ENCODE measurements around the gene NUTM1. TPM values are rescaled to one million over a fixed set of nuclear protein-coding genes. Genes with fewer than 3 reads are reported as not detected.

The NUTM1 gene, protein sequence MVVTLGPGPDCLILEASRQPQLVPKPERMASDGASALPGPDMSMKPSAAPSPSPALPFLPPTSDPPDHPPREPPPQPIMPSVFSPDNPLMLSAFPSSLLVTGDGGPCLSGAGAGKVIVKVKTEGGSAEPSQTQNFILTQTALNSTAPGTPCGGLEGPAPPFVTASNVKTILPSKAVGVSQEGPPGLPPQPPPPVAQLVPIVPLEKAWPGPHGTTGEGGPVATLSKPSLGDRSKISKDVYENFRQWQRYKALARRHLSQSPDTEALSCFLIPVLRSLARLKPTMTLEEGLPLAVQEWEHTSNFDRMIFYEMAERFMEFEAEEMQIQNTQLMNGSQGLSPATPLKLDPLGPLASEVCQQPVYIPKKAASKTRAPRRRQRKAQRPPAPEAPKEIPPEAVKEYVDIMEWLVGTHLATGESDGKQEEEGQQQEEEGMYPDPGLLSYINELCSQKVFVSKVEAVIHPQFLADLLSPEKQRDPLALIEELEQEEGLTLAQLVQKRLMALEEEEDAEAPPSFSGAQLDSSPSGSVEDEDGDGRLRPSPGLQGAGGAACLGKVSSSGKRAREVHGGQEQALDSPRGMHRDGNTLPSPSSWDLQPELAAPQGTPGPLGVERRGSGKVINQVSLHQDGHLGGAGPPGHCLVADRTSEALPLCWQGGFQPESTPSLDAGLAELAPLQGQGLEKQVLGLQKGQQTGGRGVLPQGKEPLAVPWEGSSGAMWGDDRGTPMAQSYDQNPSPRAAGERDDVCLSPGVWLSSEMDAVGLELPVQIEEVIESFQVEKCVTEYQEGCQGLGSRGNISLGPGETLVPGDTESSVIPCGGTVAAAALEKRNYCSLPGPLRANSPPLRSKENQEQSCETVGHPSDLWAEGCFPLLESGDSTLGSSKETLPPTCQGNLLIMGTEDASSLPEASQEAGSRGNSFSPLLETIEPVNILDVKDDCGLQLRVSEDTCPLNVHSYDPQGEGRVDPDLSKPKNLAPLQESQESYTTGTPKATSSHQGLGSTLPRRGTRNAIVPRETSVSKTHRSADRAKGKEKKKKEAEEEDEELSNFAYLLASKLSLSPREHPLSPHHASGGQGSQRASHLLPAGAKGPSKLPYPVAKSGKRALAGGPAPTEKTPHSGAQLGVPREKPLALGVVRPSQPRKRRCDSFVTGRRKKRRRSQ
- polyA plus RNA-seq = not detected

DNA sequence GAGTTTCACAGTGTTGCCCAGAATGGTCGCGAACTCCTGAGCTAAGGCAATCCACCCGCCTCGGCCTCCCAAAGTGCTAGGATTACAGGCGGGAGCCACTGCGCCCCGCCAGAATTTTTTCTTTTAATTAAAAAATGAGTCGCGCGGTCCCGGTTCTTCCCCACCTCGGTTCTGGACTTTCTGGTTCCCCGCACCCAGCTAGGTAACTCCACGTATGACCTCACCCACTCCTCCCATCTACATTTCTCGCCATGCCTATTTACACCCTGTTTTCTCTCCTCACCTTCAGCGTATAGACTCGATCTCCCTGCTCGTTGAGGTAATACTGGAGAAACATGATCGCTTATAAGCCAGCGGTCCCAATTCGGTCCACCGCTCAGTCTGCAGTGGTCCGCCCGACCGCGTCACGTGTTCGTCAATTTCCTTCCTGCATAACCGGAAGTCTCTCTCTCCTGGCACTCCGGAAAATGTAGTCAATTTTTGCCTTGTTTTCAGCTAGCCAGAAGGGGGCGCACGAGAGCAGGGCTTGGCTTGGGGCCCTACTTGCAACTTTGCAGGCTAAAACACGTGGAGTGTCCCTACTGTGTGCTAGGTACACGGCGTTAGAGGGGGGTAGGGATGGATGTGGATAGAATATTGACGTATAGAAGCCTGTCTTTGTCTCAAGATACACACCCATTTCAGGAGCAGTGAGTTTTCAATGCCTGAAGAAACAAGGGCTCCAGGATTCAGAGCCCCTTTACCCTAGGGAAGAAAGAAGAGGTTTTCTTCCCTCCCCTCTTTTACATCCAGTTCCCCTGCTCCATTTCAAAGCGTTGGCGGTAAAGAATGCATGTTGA, at the start of gene NUTM1, which contains the start of gene NOP10:
Gene NUTM1 (plus strand): TSS at position 579 of the 839 bp plus-strand sequence. CDS start 382 bp downstream, outside the sequence.
Gene NOP10 (minus strand): TSS at position 400 of the 839 bp plus-strand sequence. CDS start 63 bp downstream, at position 337.
- peak within 1 kb of the TSS; percentile 91 to 99 for H3K27ac ChIP-seq (ENCODE audit: low read depth in 2 of 2, low read length in 1 of 2)
- H3K36me3 ChIP-seq (ENCODE audit: control insufficient read depth in 2 of 2, insufficient read depth in 2 of 2, low read length in 1 of 2) = peaks cover 0 to 3% of the 10 kb centered on the region in 2 donors
- no peaks in the 10 kb centered on the region for H3K27me3 ChIP-seq (ENCODE audit: control insufficient read depth in 1 of 2, insufficient read depth in 2 of 2, low read length in 2 of 2)
- peak within 1 kb of the TSS; percentile 68 to 78 for H3K4me3 ChIP-seq (ENCODE audit: low read depth in 1 of 2, low read length in 2 of 2)
- no peaks in the 10 kb centered on the region for H3K9me3 ChIP-seq (ENCODE audit: control insufficient read depth in 2 of 2, insufficient read depth in 1 of 2, low read depth in 1 of 2, low read length in 1 of 2)
- WGBS, 2 donors = 1 to 2% methylated on average over 38 of the region's 38 CpGs
- H3K4me1 ChIP-seq (ENCODE audit: control insufficient read depth in 2 of 2, insufficient read depth in 2 of 2, low read length in 1 of 2) = peaks cover 0 to 3% of the 10 kb centered on the region in 2 donors

DNA sequence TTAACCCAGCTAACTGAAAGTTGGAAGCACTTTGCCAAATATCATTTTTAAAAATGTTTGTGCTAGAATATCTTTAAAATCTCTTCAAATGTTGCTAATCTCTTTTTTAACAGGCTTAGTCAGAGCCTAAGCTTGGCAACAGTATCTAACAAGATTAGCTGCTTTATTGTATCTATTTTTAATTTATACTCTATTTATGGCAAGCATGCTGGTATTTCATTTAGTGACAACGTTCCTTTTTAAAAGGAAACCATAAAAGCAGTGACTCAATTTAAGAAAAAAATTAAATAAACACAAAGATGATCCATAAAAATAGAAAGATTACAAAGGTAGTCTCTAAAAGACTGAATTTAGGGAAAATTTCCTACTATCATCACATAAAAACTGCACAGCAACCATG, 46.1 kb upstream of the NUTM1 start:
- no peaks in the 10 kb centered on the region for H3K4me1 ChIP-seq (ENCODE audit: control insufficient read depth in 2 of 2, insufficient read depth in 2 of 2, low read length in 1 of 2)
- no peaks in the 10 kb centered on the region for H3K27me3 ChIP-seq (ENCODE audit: control insufficient read depth in 1 of 2, insufficient read depth in 2 of 2, low read length in 2 of 2)
- H3K27ac ChIP-seq (ENCODE audit: low read depth in 2 of 2, low read length in 1 of 2) = no peak overlapping the region
- 6 to 10% methylated on average over 1 of the region's 1 CpG for WGBS, 2 donors
- H3K4me3 ChIP-seq (ENCODE audit: low read depth in 1 of 2, low read length in 2 of 2) = no peak overlapping the region
- peaks cover 0 to 4% of the 10 kb centered on the region in 2 donors for H3K9me3 ChIP-seq (ENCODE audit: control insufficient read depth in 2 of 2, insufficient read depth in 1 of 2, low read depth in 1 of 2, low read length in 1 of 2)
- peaks cover 0 to 6% of the 10 kb centered on the region in 2 donors for H3K36me3 ChIP-seq (ENCODE audit: control insufficient read depth in 2 of 2, insufficient read depth in 2 of 2, low read length in 1 of 2)

DNA sequence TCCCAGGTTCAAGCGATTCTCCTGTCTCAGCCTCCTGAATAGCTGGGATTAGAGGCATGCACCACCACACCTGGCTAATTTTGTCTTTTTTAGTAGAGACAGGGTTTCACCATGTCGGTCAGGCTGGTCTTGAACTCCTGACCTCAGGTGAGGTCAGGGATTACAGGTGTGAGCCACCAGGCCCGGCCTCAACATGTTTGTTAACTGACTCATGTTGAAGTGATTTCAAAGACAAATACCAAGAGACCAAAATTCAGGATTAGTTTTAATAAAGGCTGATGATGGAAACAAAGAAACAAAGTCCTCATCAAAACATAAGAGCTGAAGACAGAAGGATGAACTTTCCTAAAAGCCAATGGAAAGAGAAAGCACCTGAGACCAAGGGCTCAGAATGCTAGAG, 42.1 kb upstream of the NUTM1 start:
- H3K27ac ChIP-seq (ENCODE audit: low read depth in 2 of 2, low read length in 1 of 2) = peak overlapping the region in 1 of 2 donors; percentile 73
- H3K4me1 ChIP-seq (ENCODE audit: control insufficient read depth in 2 of 2, insufficient read depth in 2 of 2, low read length in 1 of 2) = no peaks in the 10 kb centered on the region
- H3K4me3 ChIP-seq (ENCODE audit: low read depth in 1 of 2, low read length in 2 of 2) = no peak overlapping the region
- no peaks in the 10 kb centered on the region for H3K9me3 ChIP-seq (ENCODE audit: control insufficient read depth in 2 of 2, insufficient read depth in 1 of 2, low read depth in 1 of 2, low read length in 1 of 2)
- no peaks in the 10 kb centered on the region for H3K27me3 ChIP-seq (ENCODE audit: control insufficient read depth in 1 of 2, insufficient read depth in 2 of 2, low read length in 2 of 2)
- no peaks in the 10 kb centered on the region for H3K36me3 ChIP-seq (ENCODE audit: control insufficient read depth in 2 of 2, insufficient read depth in 2 of 2, low read length in 1 of 2)
- 50 to 73% methylated on average over 3 of the region's 3 CpGs for WGBS, 2 donors

DNA sequence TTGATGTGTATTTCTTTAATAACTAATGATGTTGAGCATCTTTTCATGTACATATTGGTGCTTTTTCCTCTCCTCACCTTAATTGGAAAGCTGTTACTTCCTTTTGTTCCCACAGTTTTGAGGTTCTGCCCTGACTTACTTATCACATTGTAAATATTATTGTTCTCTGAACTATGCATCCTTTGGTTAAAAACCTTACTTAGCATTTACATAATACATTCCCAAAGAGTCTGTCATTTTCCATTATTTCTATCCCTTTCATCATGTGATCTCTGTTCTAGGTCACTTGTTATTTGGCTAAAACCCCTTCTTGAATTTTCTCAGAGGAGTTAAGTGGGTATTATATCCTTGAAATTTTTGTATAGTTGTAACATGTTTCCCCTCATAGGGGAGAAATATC, 38.5 kb upstream of the NUTM1 start:
- Histone ChIP-seq H3K36me3 (ENCODE audit: control insufficient read depth in 2 of 2, insufficient read depth in 2 of 2, low read length in 1 of 2) (no peaks in the 10 kb centered on the region), H3K4me1 (ENCODE audit: control insufficient read depth in 2 of 2, insufficient read depth in 2 of 2, low read length in 1 of 2) (no peaks in the 10 kb centered on the region), H3K9me3 (ENCODE audit: control insufficient read depth in 2 of 2, insufficient read depth in 1 of 2, low read depth in 1 of 2, low read length in 1 of 2) (no peaks in the 10 kb centered on the region), H3K27ac (ENCODE audit: low read depth in 2 of 2, low read length in 1 of 2) (no peak overlapping the region), H3K4me3 (ENCODE audit: low read depth in 1 of 2, low read length in 2 of 2) (no peak overlapping the region), H3K27me3 (ENCODE audit: control insufficient read depth in 1 of 2, insufficient read depth in 2 of 2, low read length in 2 of 2) (no peaks in the 10 kb centered on the region)

DNA sequence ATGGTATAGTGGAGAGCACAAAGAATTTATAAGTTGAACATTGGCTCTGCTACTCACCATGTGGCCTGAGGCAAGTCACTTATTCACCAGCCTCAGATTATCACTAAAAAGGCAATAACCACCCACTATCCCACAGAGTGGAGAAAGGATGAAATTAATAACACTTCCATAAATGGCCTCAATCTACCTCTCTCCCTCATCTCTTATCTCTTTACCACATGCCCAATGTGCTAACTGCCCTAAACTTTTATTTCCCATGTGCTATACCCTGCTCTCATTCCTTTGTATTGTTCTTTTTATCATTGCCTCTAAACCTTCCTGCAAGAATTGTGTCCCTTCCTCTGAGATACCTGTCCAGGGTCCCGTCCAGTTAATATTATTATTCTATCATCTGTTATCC, 31.6 kb upstream of the NUTM1 start:
- Histone ChIP-seq H3K27me3 (ENCODE audit: control insufficient read depth in 1 of 2, insufficient read depth in 2 of 2, low read length in 2 of 2) (no peaks in the 10 kb centered on the region), H3K4me1 (ENCODE audit: control insufficient read depth in 2 of 2, insufficient read depth in 2 of 2, low read length in 1 of 2) (no peaks in the 10 kb centered on the region), H3K9me3 (ENCODE audit: control insufficient read depth in 2 of 2, insufficient read depth in 1 of 2, low read depth in 1 of 2, low read length in 1 of 2) (no peaks in the 10 kb centered on the region), H3K36me3 (ENCODE audit: control insufficient read depth in 2 of 2, insufficient read depth in 2 of 2, low read length in 1 of 2) (peaks cover 0 to 3% of the 10 kb centered on the region in 2 donors), H3K4me3 (ENCODE audit: low read depth in 1 of 2, low read length in 2 of 2) (no peak overlapping the region), H3K27ac (ENCODE audit: low read depth in 2 of 2, low read length in 1 of 2) (no peak overlapping the region)
- WGBS, 2 donors = 87 to 94% methylated on average over 1 of the region's 1 CpG

DNA sequence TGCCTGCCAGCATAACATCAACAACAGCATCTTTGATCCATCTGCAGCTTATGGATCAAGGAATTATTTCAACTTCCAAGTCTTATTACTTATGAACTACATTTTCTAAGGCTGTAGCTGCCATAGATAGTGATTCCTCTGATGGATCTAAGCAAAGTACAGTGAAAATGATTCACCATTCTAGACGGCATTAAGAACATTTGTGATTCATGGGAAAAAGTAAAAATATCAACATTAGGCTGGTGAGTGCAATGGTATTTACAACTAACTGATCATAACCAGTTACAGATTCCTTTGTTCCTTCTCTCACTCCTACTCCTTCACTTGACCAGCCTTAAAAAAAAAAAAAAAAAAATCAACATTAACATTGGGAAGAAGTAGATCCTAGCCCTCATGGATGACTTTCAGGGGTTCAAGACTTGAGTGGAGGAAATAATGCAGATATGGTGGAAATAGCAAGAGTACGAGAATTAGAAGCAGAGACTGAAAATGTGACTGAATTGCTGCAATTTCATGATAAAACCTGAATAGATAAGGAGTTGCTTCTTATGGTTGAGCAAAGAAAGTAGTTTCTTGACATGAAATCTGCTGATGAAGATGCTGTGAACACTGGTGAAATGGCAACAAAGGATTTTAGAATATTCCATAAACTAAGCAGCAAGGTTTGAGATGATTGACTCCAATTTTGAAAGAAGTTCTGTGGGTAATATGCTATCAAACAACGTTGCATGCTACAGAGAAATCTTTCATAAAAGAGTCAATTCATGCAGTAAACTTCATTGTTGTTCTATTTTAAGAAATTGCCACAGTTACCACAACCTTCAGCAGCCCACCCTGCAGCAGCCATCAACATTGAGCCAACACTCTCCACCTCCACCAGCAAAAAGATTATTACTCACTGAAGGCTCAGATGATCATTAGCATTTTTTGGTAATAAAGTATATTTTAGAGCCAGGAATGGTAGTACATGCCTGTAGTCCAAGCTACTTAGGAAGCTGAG, 28.3 kb upstream of the NUTM1 start:
- H3K27me3 ChIP-seq (ENCODE audit: control insufficient read depth in 1 of 2, insufficient read depth in 2 of 2, low read length in 2 of 2) = no peaks in the 10 kb centered on the region
- H3K27ac ChIP-seq (ENCODE audit: low read depth in 2 of 2, low read length in 1 of 2) = no peak overlapping the region
- peaks cover 0 to 3% of the 10 kb centered on the region in 2 donors for H3K36me3 ChIP-seq (ENCODE audit: control insufficient read depth in 2 of 2, insufficient read depth in 2 of 2, low read length in 1 of 2)
- no peaks in the 10 kb centered on the region for H3K9me3 ChIP-seq (ENCODE audit: control insufficient read depth in 2 of 2, insufficient read depth in 1 of 2, low read depth in 1 of 2, low read length in 1 of 2)
- H3K4me3 ChIP-seq (ENCODE audit: low read depth in 1 of 2, low read length in 2 of 2) = no peak overlapping the region
- WGBS, 2 donors = 71 to 77% methylated on average over 3 of the region's 3 CpGs
- H3K4me1 ChIP-seq (ENCODE audit: control insufficient read depth in 2 of 2, insufficient read depth in 2 of 2, low read length in 1 of 2) = no peaks in the 10 kb centered on the region

DNA sequence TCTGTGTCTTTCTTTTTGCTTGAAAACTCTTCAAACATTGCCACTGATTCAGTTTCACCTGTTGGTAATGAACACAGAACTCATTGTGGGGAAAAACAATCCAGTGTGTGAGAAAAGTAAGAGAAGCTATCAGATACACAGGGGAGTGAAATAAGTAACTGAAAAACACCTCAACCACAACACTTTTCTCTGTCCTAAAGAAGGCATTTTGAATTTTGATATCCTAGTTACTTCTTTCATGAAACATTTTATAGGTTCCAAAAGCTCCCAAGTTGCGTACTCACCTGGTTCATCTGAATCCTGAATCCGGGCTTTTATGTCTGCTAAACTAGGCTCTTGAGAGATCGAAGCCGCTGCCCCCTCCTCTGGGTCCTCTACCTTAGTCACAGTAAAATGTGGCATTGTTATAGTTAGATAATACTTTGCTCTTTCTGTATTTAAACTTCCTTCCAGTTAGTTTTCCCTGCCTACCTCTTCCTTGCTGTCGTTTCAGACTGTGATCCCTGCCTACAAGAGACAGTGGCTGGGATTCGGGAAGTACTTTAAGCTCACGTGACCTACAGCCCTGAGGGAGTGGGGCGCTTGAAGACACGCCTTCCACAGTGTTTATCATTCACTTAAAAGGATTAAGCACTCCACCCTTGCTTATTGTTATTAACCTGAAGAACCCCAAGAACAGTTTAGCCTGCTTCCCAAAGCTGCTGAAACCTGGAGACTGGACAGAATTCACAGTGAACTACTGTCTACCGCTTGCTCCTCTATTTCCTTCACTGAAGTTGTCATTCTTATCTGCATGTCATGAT, 24.6 kb upstream of the NUTM1 start:
- H3K27ac ChIP-seq (ENCODE audit: low read depth in 2 of 2, low read length in 1 of 2) = peak overlapping the region; percentile 72 to 83
- 4 to 6% methylated on average over 10 of the region's 10 CpGs for WGBS, 2 donors
- peaks cover 0 to 2% of the 10 kb centered on the region in 2 donors for H3K36me3 ChIP-seq (ENCODE audit: control insufficient read depth in 2 of 2, insufficient read depth in 2 of 2, low read length in 1 of 2)
- H3K4me3 ChIP-seq (ENCODE audit: low read depth in 1 of 2, low read length in 2 of 2) = peak overlapping the region; percentile 51 to 85
- H3K27me3 ChIP-seq (ENCODE audit: control insufficient read depth in 1 of 2, insufficient read depth in 2 of 2, low read length in 2 of 2) = no peaks in the 10 kb centered on the region
- H3K9me3 ChIP-seq (ENCODE audit: control insufficient read depth in 2 of 2, insufficient read depth in 1 of 2, low read depth in 1 of 2, low read length in 1 of 2) = no peaks in the 10 kb centered on the region
- H3K4me1 ChIP-seq (ENCODE audit: control insufficient read depth in 2 of 2, insufficient read depth in 2 of 2, low read length in 1 of 2) = no peaks in the 10 kb centered on the region
